Activated CD8-positive, alpha-beta memory T cell treated with anti-CD3 and anti-CD28 coated beads, Interleukin-2, amount 10 ng/mL, durations not matched to agents 7 days and 5 days (primary cell): Measurements from ENCODE around the gene PPM1E. TPM values are rescaled to one million over a fixed set of nuclear protein-coding genes. Genes with fewer than 3 reads are reported as not detected.
"Not testable (repeated sequence)": the region's sequence is repeated elsewhere in the genome, so short reads cannot be mapped to it uniquely, and the experiment has no call there.

Experiments
- ATAC-seq: fragments of 150-1000 bp; cut with Tn5 transposase; one replicate; pipeline ENCODE4 v1.10.0; 2021; ENCODE audit warnings: moderate library complexity
- CTCF ChIA-PET: fragments of 350-600 bp; sonication (Branson Sonifier 250); formaldehyde crosslinking; loops from one replicate; lab custom pipeline; 2021; ENCODE audit warnings: antibody characterized with exemption; lab: Charles Lee
- DNase-seq: peaks from one replicate; pipeline ENCODE4 v3.0.0-alpha.2; 2020
- H3K27ac Mint-ChIP-seq: one replicate; pipeline ENCODE4 v1.8.0; 2021; ENCODE audit warnings: mild to moderate bottlenecking, mixed read lengths
- H3K27me3 Mint-ChIP-seq: one replicate; pipeline ENCODE4 v1.8.0; 2021; ENCODE audit warnings: mixed read lengths
- H3K36me3 Mint-ChIP-seq: one replicate; pipeline ENCODE4 v1.8.0; 2021; ENCODE audit warnings: mild to moderate bottlenecking, mixed read lengths
- H3K4me1 Mint-ChIP-seq: one replicate; pipeline ENCODE4 v1.8.0; 2021; ENCODE audit warnings: mixed read lengths
- H3K4me3 Mint-ChIP-seq: one replicate; pipeline ENCODE4 v1.8.0; 2021; ENCODE audit warnings: mild to moderate bottlenecking, moderate library complexity, mixed read lengths
- H3K9me3 Mint-ChIP-seq: one replicate; pipeline ENCODE4 v1.8.0; 2022; ENCODE audit warnings: low read depth, mixed read lengths
- total RNA-seq, 2 experiments: library from RNA; stranded (reverse); gene quantifications; one replicate each; pipeline ENCODE4 v1.2.3, GENCODE V29; 2021

PPM1E gene
- total RNA-seq, 2 experiments from 2014 or later = 0.03 to 0.07 TPM

DNA sequence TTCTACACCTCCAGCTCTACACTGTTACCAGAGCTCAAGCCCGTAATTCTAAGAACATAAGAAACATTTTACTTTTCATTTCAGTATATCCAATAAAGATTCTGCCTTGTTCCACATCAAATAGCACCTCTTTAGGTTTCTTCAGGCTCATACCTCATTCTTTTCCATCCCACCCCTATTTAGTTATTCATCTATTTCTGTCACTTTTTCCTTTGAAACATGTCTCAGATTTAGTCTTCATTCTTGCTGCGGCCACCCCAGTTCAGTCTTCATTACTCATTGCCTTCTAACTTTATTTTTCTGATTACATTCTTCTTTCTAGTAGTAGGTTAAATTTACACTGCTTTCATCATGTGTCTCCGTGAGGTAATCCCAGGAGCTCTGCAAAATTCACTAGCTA is 33.5 kb downstream of the PPM1E start:
- DNase-seq = no peak
- ATAC-seq = no peak
- H3K4me1 Mint-ChIP-seq = peaks cover 3% of the 10 kb centered on the region

DNA sequence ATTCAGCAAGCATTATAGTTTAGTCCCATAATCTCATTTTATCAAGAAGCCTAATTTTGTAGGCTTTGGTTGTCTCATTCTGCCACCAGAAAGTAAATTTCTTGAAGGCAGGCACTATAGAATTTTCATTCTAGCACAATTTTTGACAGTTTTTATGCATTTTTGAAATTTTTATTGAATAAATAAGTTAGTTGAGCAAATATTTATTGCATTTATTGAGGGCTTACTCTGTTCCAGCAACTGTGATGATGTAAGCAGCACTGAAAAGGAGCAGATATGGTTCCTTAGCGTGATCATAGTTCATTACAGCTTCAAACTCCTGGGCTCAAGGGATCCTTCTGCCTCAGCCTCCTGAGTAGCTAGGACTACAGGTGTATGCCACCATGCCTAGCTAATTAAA is 34.2 kb downstream of the PPM1E start:
- Mint-ChIP-seq H3K36me3 (no peaks in the 10 kb centered on the region), H3K27ac (no peak overlapping the region), H3K4me3 (no peak overlapping the region), H3K9me3 (peaks cover 4% of the 10 kb centered on the region), H3K4me1 (peaks cover 3% of the 10 kb centered on the region), H3K27me3 (peaks cover 8% of the 10 kb centered on the region)
- CTCF ChIA-PET = no interaction called here
- DNase-seq (no peak), ATAC-seq (no peak)

More for the DNA sequence above, 33.5 kb downstream of the PPM1E start:
- CTCF ChIA-PET = no interaction called here
- H3K4me3 Mint-ChIP-seq = no peak overlapping the region
- H3K27me3 Mint-ChIP-seq = peaks cover 5% of the 10 kb centered on the region
- no peaks in the 10 kb centered on the region for H3K36me3 Mint-ChIP-seq
- H3K9me3 Mint-ChIP-seq = no peaks in the 10 kb centered on the region
- H3K27ac Mint-ChIP-seq = no peak overlapping the region

DNA sequence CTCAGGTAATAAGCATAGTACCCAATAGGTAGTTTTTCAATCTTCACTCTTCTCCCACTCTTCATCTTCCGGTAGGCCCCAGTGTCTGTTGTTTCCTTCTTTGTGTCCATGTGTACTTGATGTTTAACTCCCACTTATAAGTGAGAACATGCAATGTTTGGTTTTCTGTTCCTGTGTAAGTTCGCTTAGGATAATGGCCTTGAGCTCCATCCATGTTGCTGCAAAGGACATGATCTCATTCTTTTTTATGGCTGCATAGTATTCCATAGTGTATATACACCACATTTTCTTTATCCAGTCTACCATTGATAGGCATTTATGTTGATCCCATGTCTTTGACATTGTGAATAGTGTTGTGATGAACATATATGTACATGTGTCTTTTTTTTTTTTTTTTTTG is 38.9 kb downstream of the PPM1E start:
- H3K27ac Mint-ChIP-seq, DNase-seq, ATAC-seq, H3K4me3 Mint-ChIP-seq, H3K36me3 Mint-ChIP-seq, H3K27me3 Mint-ChIP-seq, H3K9me3 Mint-ChIP-seq, H3K4me1 Mint-ChIP-seq: not testable (repeated sequence)
- CTCF ChIA-PET = interaction anchor here (0.7 kb wide), 1 partner anchor 218 kb away, joined by 3 read pairs; no protein-coding TSS in a partner anchor

DNA sequence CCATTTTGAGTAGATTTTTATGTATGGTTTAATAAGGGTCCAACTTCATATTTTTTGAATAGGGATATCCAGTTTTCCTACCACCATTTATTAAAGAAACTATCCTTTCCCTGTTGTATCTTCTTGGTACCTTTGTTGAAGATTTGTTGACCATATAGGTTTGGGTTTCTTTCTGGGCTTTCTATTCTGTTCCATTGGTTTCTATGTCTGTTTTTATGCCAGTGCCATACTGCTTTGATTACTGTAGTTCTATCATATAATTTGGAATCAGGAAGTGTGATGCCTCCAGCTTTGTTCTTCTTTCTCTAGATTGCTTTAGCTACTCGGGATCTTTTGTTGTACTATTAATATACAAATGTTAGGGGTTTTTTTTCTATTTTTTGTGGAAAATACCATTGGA is 46.5 kb downstream of the PPM1E start:
- no peak for ATAC-seq
- Mint-ChIP-seq H3K27me3 (peaks cover 38% of the 10 kb centered on the region), H3K9me3 (no peaks in the 10 kb centered on the region), H3K4me1 (no peaks in the 10 kb centered on the region), H3K36me3 (no peaks in the 10 kb centered on the region), H3K4me3 (no peak overlapping the region), H3K27ac (no peak overlapping the region)
- CTCF ChIA-PET = no interaction called here
- DNase-seq = no peak

DNA sequence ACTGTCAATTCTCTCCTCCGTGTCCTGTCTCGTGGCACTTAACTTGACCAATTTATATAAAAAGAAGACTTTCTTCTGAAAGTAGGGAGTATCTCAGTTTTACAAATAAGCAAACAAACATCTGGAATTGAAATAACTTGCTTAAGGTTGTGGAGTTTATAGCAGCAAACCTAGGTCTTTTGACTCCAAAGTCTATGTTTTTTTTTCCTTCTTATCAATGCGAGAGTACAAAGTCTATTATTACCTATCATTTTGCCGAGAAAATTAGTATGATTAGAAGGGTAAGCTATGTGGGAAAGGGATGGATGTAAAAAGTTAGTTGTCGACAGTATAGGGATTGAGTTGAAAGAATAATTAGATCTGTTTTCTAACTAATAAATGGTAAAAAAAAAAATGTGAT is 50.4 kb downstream of the PPM1E start:
- H3K36me3 Mint-ChIP-seq = no peaks in the 10 kb centered on the region
- no peak overlapping the region for H3K27ac Mint-ChIP-seq
- ATAC-seq = no peak
- DNase-seq = no peak
- CTCF ChIA-PET = no interaction called here
- no peaks in the 10 kb centered on the region for H3K4me1 Mint-ChIP-seq
- H3K9me3 Mint-ChIP-seq = no peaks in the 10 kb centered on the region
- H3K27me3 Mint-ChIP-seq = peaks cover 46% of the 10 kb centered on the region
- H3K4me3 Mint-ChIP-seq = no peak overlapping the region

DNA sequence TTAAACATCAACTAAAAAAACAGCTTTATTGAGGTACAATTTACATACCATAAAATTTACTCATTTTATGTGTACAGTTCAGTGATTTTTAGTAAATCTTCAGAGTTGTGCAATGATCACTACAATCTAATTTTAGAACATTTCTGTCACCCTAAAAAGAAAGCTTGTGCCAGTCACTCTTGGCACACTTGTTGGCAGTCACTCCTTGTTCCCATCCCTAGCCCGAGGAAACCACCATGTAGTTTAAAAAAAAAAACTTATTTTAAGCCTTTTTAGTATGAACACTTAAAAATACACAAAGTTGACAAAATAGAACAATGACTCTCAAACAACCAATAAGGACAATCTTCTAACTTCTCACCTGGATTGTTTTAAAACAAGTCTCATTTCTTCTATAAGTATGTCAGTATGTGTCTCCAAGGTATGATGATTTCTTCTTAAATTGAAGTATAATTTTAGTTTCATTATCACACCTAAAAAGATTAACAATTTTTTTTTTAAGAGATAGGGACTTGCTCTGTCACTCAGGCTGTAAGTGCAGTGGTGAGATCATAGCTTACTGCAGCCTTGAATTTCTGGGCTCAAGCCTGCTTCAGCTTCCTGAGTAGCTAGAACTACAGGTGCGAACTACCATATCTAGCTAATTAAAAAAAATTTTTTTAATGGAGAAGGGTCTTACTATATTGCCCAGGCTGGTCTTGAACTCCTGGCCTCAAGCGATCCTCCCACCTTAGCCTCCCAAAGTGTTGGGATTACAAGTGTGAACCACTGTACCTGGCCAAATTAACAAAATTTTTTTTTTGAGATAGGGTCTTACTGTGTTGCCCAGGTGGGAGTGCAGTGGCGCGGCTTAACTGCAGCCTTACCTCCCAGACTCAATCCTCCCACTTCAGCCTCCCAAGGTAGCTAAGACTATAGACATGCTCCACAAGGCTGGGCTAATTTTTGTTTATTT is 53.2 kb downstream of the PPM1E start:
- H3K4me1 Mint-ChIP-seq = no peaks in the 10 kb centered on the region
- CTCF ChIA-PET = no interaction called here

DNA sequence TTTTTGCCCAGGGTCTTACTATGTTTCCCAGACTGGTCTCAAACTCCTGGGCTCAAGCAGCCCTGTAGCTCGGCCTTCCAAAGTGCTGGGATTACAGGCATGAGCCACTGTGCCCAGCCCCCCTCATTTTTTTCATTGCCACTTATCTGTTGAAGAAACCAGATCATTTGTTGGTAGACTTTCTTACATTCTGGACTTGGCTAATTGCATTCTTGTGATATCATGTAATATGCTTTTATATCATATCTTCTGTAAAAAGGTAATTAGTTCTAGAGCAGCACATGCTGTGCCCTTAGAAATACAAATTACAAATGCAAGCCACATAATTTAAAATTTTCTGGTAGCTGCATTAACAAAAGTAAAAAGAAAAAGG is 53.9 kb downstream of the PPM1E start:
- Mint-ChIP-seq H3K27ac (no peak overlapping the region), H3K4me1 (no peaks in the 10 kb centered on the region), H3K4me3 (no peak overlapping the region), H3K9me3 (no peaks in the 10 kb centered on the region), H3K36me3 (no peaks in the 10 kb centered on the region), H3K27me3 (peaks cover 39% of the 10 kb centered on the region)
- DNase-seq (no peak), ATAC-seq (no peak)
- CTCF ChIA-PET = no interaction called here

More for the DNA sequence above, 53.2 kb downstream of the PPM1E start:
- Mint-ChIP-seq H3K9me3 (no peaks in the 10 kb centered on the region), H3K4me3 (no peak overlapping the region), H3K36me3 (no peaks in the 10 kb centered on the region), H3K27ac (no peak overlapping the region), H3K27me3 (peaks cover 37% of the 10 kb centered on the region)
- DNase-seq (no peak), ATAC-seq (no peak)

DNA sequence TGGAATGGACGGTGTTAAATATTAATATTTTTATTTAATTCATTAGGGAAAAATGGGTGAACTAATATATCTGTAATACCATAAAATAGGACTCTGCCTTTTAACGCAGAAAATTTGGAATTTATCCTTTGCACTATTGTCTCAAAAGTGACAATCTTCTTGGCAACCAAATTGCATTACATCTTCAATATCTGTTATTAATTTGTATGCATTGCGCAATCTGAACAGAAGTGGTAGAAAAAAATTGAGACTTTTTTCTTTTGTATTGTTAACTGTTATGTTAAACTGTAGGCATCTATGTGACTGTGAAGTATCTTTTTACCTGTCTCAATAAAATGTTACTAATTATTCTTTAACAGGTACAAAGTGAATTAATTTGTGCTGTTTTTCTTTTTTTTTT is 55.6 kb downstream of the PPM1E start:
- Mint-ChIP-seq H3K9me3 (no peaks in the 10 kb centered on the region), H3K36me3 (no peaks in the 10 kb centered on the region), H3K4me1 (no peaks in the 10 kb centered on the region), H3K27ac (no peak overlapping the region), H3K4me3 (no peak overlapping the region), H3K27me3 (peaks cover 33% of the 10 kb centered on the region)
- DNase-seq = no peak
- CTCF ChIA-PET = no interaction called here
- ATAC-seq = no peak

DNA sequence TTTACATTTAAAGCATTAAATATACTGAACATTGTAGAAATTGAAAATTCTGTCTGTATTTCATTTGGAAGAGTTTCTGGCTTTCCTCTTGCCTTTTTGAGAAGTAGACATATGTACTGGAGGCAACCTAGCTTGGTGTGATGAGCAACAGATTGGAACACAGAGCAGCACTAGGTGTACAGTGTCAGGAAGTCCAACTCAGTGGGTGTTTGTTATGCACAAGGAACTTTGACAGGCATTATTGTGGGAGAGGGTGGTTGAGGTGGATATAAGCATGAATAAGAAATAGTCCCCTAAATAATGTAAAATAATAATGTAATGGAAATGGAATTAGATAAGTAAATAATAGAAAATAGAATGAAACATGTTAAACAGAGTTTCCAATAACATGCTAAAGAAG is 58.1 kb downstream of the PPM1E start:
- Mint-ChIP-seq H3K36me3 (no peaks in the 10 kb centered on the region), H3K4me1 (no peaks in the 10 kb centered on the region), H3K9me3 (no peaks in the 10 kb centered on the region), H3K27me3 (peaks cover 17% of the 10 kb centered on the region), H3K4me3 (no peak overlapping the region), H3K27ac (no peak overlapping the region)
- ATAC-seq (no peak), DNase-seq (no peak)
- CTCF ChIA-PET = no interaction called here

DNA sequence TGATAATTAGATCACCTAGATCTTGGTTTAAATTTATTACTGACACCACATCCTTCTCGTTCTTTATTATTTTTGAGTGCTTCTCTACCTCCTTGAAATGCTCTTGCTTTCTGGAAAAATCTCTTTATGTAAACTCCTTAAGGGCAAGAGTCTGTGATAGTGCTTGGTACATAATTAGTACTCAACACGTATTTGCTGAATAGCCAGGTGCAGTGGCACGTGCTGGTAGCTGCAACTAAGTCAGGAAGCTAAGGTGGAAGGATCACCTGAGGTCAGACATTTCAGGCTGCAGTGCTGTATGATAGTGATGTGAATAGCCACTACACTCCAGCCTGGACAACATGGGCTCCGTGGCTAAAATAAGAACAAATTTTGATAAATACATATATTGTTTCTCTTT is 63.0 kb downstream of the PPM1E start:
- ATAC-seq (no peak), DNase-seq (no peak)
- CTCF ChIA-PET = no interaction called here
- H3K9me3 Mint-ChIP-seq = no peaks in the 10 kb centered on the region
- H3K4me3 Mint-ChIP-seq = no peak overlapping the region
- peaks cover 20% of the 10 kb centered on the region for H3K27me3 Mint-ChIP-seq
- H3K4me1 Mint-ChIP-seq = no peaks in the 10 kb centered on the region
- H3K36me3 Mint-ChIP-seq = no peaks in the 10 kb centered on the region
- H3K27ac Mint-ChIP-seq = no peak overlapping the region

DNA sequence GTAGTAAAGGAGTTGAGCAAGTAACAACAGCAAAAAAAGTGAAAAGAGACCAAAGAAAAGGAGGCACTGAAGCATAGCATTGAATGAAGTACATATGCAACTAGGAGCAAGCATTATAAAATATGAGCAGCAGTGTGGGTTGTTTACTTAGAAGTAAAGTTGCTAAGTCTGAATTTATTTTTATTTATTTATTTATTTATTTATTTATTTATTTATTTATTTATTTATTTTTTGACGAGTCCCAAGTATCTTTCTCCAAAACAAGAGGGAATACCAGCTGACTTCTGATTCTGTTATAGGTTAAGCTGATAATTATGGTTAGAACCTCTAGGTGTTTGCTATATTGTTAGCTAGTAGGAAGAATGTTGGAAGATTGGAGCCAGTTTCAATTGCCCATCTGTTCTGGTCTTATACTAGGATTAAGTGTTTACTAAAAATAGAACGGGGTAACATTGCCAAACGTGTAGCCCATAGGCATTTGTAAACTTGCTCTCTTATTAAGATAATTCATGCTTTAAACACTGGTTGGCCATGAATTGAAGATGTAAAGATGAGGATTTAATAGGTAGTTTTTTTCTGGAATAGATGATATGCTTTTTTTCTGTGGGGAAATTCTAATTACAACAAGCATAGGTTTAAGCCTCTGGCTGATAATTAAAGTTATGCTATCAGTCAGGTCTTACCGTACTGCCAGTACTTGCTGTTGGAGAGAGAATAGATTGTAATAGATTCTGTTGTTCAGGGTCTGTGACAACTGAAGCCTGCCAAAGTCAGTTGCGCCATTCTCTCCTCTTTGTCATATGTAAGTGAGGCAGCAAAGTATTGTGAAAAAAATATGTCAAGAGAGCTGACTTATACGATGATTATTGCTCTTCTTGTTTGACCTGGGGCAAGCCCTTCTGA is 66.7 kb downstream of the PPM1E start:
- Mint-ChIP-seq H3K27ac (no peak overlapping the region), H3K36me3 (no peaks in the 10 kb centered on the region), H3K9me3 (no peaks in the 10 kb centered on the region), H3K4me3 (no peak overlapping the region), H3K4me1 (no peaks in the 10 kb centered on the region), H3K27me3 (peaks cover 16% of the 10 kb centered on the region)
- DNase-seq (no peak), ATAC-seq (no peak)
- CTCF ChIA-PET = interaction anchor here (1.0 kb wide), 1 partner anchor 10 kb away, joined by 3 read pairs; no protein-coding TSS in a partner anchor

DNA sequence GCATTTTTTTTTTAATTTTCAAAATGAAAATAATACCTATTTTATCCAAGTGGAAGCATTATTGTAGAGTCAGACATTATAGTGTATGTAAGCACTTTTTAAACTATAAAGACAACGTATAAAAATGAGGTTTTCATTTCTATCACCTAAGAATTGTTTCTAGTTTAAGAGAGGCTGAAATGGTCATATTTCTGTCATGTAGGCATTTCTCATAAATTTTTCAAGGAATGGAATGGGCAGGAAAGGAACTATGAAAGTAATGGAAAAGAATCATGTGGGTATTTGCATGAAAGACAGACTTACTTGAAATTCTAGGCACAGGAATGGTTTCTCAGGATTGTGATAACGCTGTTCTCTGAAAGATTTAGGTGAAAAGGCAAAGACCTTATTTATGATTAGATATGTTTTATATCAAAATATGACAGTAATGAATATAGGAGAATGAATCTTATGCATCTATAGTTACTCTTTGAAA is 67.4 kb downstream of the PPM1E start:
- no peaks in the 10 kb centered on the region for H3K36me3 Mint-ChIP-seq
- no peak overlapping the region for H3K27ac Mint-ChIP-seq
- no peaks in the 10 kb centered on the region for H3K9me3 Mint-ChIP-seq
- no peak for DNase-seq
- CTCF ChIA-PET = no interaction called here
- peaks cover 16% of the 10 kb centered on the region for H3K27me3 Mint-ChIP-seq
- no peak for ATAC-seq
- H3K4me1 Mint-ChIP-seq = no peaks in the 10 kb centered on the region
- H3K4me3 Mint-ChIP-seq = no peak overlapping the region

DNA sequence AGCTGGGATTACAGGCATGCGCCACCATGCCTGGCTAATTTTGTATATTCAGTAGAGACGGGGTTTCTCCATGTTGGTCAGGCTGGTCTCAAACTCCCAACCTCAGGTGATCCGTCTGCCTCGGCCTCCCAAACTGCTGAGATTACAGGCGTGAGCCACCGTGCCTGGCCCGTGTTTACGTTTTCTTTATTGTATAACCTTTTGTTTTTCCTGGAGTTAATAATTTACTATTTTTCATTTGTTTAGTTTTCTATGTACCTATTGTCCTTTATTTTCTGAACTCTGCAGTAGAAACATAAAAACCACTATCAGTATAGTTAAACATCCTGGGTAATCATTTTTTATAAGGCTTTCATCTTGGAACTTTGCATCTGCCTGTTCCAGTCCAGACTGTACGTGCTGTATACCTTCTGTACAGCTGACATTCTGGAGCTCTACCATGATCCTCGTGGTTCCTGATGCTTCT is 73.6 kb downstream of the PPM1E start:
- CTCF ChIA-PET = no interaction called here
- Mint-ChIP-seq H3K36me3 (no peaks in the 10 kb centered on the region), H3K9me3 (no peaks in the 10 kb centered on the region), H3K27me3 (peaks cover 21% of the 10 kb centered on the region), H3K4me3 (no peak overlapping the region), H3K27ac (no peak overlapping the region), H3K4me1 (no peaks in the 10 kb centered on the region)
- no peak for DNase-seq
- no peak for ATAC-seq
